ENCODE measurements around the gene VPS8. TPM values are rescaled to one million over a fixed set of nuclear protein-coding genes. Genes with fewer than 3 reads are reported as not detected.

Gene VPS8
- total and polyA plus RNA-seq, 2 of the 8 experiments (the other 6 are each of a cell fraction or from before 2014, with no cell fraction given): 13.0 to 41.0 TPM

DNA sequence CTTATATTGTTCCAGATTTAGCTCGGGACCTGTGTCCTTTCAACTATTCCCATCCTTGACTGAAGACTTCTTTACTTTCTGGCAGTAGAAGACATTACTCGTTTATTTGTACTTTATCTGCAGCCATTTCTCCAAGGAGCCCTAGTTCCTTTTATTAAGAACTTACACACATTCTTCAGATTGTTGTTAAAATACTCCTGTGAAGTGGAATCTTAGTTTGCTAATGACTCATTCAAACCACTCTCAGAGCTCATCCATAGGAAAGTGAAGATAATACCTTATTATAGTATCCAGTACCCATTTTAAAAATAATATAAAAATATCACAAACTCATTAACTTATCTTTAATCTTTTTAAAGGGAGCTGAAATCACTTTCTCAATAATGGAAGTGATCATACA, 277.4 kb downstream of the VPS8 start:
- POLR2A ChIA-PET (ENCODE audit: partially characterized antibody): no interaction called here
- no peaks in the 10 kb centered on the region for H3K23me2 ChIP-seq (ENCODE audit: low read depth, low read length)
- CTCF ChIA-PET (ENCODE audit: partially characterized antibody): interaction anchor here (0.5 to 1.1 kb wide), 4 partner anchors 42 to 126 kb away, joined by 3 to 5 read pairs (median 3); no protein-coding TSS in a partner anchor

More for the DNA sequence above, 277.4 kb downstream of the VPS8 start:
- H3K18ac ChIP-seq (ENCODE audit: extremely low read depth, low read length): no peak overlapping the region
- no peak overlapping the region for H4K91ac ChIP-seq (replicated peaks; ENCODE audit: insufficient read length, low read length)
- H2BK12ac ChIP-seq (ENCODE audit: low read depth, low read length): no peak overlapping the region
- DNase-seq (ENCODE audit: low read depth in 1 of 2, low spot score in 2 of 2) (no peak), FAIRE-seq (no peak)
- no peak for TF ChIP-seq BRCA1 (IDR thresholded peaks at IDR 0.05; ENCODE audit: low read depth, low read length)
- no peak for TF ChIP-seq CTBP2 (IDR thresholded peaks at IDR 0.05; ENCODE audit: borderline replicate concordance, insufficient read depth, insufficient read length, low read length)
- TF ChIP-seq CHD2 (IDR thresholded peaks at IDR 0.05; ENCODE audit: low read length): no peak
- no peak overlapping the region for H4K8ac ChIP-seq (ENCODE audit: extremely low read depth, insufficient read depth, low read length)
- no peak overlapping the region for H3K9ac ChIP-seq (replicated peaks in 1 of 4; ENCODE audit: extremely low read depth in 1 of 4, low read depth in 3 of 4, low read length in 3 of 4)
- H2BK15ac ChIP-seq (ENCODE audit: low read length): no peak overlapping the region
- H2BK20ac ChIP-seq (ENCODE audit: low read length): no peak overlapping the region
- no peak overlapping the region for H3K4me2 ChIP-seq (ENCODE audit: insufficient read depth in 1 of 2, low read depth in 2 of 2, low read length in 2 of 2)
- 93% methylated on average over 2 of the region's 2 CpGs; no CpG with 5 or more reads in 1 of the 2 experiments for WGBS, 2 experiments (ENCODE audit: extremely low coverage in 1 of 2, insufficient coverage in 1 of 2, insufficient read length in 1 of 2, insufficient replicate concordance in 2 of 2, low coverage in 1 of 2, low lambda C conversion rate in 2 of 2, missing lambda C conversion rate in 1 of 2)
- no peak overlapping the region for H2BK5ac ChIP-seq (ENCODE audit: low read depth, low read length)
- 0 out of 7 replicates have a peak, but pooled peaks cover 0 to 5% (median 0%) of the 10 kb centered on the region in 4 experiments for H3K4me1 ChIP-seq (replicated peaks in 1 of 4; ENCODE audit: control insufficient read depth in 3 of 4, insufficient read depth in 4 of 4, low read length in 3 of 4)
- H3K79me2 ChIP-seq (ENCODE audit: control insufficient read depth in 1 of 2, insufficient read depth in 2 of 2, low read length in 2 of 2): no peaks in the 10 kb centered on the region
- H3K79me1 ChIP-seq (ENCODE audit: low read depth, low read length): no peaks in the 10 kb centered on the region
- no peak overlapping the region for H3K56ac ChIP-seq (replicated peaks; ENCODE audit: insufficient read length, low read depth, low read length)
- no peak overlapping the region for H3K4me3 ChIP-seq (ENCODE audit: extremely low read depth in 1 of 4, insufficient read depth in 2 of 4, low read depth in 3 of 4, low read length in 4 of 4)
- no peak overlapping the region for H3K27ac ChIP-seq (ENCODE audit: low read depth, low read length)
- H2AK5ac ChIP-seq (ENCODE audit: low read depth, low read length): no peak overlapping the region
- H3K4ac ChIP-seq (replicated peaks; ENCODE audit: insufficient read length, low read depth, low read length): no peak overlapping the region
- H3K14ac ChIP-seq (ENCODE audit: insufficient read length): no peak overlapping the region
- no peaks in the 10 kb centered on the region for H4K20me1 ChIP-seq (replicated peaks in 1 of 2; ENCODE audit: control insufficient read depth in 1 of 2, insufficient read depth in 2 of 2, low read length in 2 of 2)
- no peak overlapping the region for H4K5ac ChIP-seq (ENCODE audit: insufficient read length, low read depth, low read length)
- no peak overlapping the region for H2AFZ ChIP-seq (ENCODE audit: low read length)
- no peaks in the 10 kb centered on the region for H3K27me3 ChIP-seq (replicated peaks in 1 of 4; ENCODE audit: control insufficient read depth in 3 of 4, extremely low read depth in 1 of 4, insufficient read depth in 3 of 4, low read length in 3 of 4)
- H3K36me3 ChIP-seq (ENCODE audit: control insufficient read depth in 2 of 4, insufficient read depth in 4 of 4, low read length in 3 of 4): no peaks in the 10 kb centered on the region
- H2BK120ac ChIP-seq (replicated peaks; ENCODE audit: low read depth, low read length): no peak overlapping the region
- no peaks in the 10 kb centered on the region for H3K9me3 ChIP-seq (ENCODE audit: insufficient read depth in 2 of 2, low read depth in 1 of 2, low read length in 1 of 2)
- H3K23ac ChIP-seq (ENCODE audit: insufficient read length): no peak overlapping the region
